ENCODE results near the gene HP. TPM values are rescaled to one million over a fixed set of nuclear protein-coding genes. Genes with fewer than 3 reads are reported as not detected.
"Not testable (repeated sequence)": the region's sequence is repeated elsewhere in the genome, so short reads cannot be mapped to it uniquely, and the experiment has no call there.

Gene HP
- total RNA-seq, 1 donor from 2014 or later: 6.4 TPM

DNA sequence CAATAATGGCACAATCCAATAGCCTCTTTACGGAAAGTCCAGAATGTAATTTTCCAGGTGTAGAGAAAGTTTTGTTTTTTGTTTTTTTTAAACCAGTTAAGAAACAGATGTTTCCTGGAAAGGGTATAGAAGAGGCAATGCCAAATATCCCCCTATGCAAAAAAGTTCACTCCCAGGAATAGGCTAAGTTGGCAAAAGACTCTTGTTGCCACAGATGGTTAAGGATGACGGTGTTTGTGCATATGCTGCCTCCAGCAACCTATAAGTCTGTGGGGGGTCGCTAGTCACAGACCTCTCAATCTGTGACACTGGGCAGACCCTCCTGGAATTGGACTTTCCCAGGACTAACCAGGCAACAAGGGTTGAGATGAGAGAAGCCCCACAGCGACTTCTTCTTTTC, 20.9 kb upstream of the HP start:
- intact Hi-C loops (cut with DNase I): no loop called here
- ATAC-seq (ENCODE audit: poor library complexity) (no peak), DNase-seq (no peak)

GRCh38 chr16:72036098-72036497, 18.2 kb upstream of the HP start:
- intact Hi-C loops (cut with DNase I): no loop called here
- ATAC-seq (ENCODE audit: poor library complexity) (no peak), DNase-seq (no peak)

DNA sequence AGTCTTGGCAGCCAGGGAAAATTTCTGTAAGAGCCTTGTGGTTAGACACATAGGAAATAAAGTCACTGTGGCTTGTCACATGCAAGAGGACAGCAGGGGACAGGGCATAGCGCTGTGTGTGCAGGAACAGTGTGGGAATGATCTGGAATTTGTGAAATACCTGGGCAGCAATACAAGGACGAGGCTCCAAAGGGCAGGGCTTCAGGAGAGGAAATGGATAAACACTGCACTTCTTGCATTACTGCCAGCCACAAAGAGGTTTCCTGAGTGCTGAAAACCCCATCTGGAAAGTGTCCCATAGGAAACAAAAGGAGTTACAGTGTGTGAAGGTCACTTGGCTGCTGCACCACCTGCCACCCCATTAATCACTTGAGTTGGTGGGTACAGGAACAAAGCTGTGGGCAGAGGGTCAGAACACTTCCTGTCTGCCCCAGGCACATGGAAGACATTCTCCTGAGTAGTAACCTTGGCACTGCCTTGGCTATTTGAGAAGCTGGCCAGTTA, 12.1 kb upstream of the HP start:
- DNase-seq (no peak), ATAC-seq (ENCODE audit: poor library complexity) (peak; percentile 76)
- intact Hi-C loops (cut with DNase I): no loop called here

DNA sequence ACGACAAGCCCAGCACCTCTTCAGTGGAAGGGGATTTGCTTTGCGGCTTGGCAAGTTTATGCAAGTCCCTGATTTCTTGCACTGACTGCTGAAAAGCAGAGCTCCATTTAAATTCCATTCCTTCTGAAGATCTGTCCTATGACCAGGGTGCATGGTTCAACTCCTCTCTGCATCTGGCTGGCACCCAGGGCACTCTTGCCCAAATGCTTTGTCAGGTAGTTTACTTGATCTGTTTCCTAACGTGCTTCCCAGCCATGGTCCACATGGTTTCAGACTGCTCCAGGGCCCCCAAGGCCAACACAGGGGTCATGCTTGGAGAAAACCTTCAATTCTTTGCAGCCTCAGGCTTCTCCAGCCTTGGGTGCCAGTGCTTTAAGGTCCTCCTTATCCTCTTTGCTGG, 11.2 kb upstream of the HP start:
- DNase-seq: no peak
- intact Hi-C loops (cut with DNase I): no loop called here
- no peak for ATAC-seq (ENCODE audit: poor library complexity)

DNA sequence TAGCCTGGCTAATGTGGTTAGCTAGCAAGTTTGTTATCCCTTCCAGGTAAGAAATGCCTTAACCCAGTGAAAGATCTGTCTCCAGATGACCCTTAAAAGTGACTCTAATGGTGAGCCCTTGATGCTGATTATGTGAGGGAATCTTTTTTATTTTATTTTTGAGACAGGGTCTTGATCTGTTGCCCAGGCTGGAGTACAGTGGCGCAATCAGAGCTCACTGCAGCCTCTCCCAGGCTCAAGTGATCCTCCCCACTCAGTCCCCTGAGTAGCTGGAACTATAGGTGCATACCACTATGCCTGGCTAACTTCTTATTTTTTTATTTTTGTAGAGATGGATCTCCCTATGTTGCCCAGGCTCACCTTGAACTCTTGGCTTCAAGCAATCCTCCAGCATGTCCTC, 10.8 kb upstream of the HP start:
- ATAC-seq (ENCODE audit: poor library complexity): no peak
- DNase-seq: no peak
- intact Hi-C loops (cut with DNase I): no loop called here

- DNase-seq: no peak
- intact Hi-C loops (cut with DNase I): no loop called here
- ATAC-seq (ENCODE audit: poor library complexity): no peak
These were observed 10.0 kb upstream of the HP start for GRCh38 chr16:72044296-72044695.

- ATAC-seq (ENCODE audit: poor library complexity) (no peak), DNase-seq (no peak)
- intact Hi-C loops (cut with DNase I): no loop called here
These were observed 9.4 kb upstream of the HP start for GRCh38 chr16:72044825-72045359.

DNA sequence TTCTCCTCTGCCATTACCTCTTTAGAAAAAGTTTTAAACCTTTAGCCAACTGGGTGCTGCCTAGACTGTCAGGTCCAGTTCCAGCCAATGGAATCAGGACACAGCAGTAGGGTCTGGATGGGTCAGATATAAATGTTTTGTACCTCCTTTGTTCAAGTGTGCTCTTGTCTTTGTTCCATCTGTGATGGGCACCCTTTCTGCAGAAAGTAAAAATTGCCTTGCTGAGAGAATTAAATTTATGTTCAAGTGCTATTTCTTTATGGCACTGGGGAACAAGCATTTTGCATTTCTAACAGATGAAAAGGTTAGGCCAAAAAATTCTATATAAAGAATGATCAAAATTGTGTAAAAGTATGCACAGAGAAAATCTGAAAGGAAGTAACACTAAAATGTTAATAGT, 5.2 kb upstream of the HP start:
- intact Hi-C loops (cut with DNase I): no loop called here
- ATAC-seq (ENCODE audit: poor library complexity) (no peak), DNase-seq (no peak)

DNA sequence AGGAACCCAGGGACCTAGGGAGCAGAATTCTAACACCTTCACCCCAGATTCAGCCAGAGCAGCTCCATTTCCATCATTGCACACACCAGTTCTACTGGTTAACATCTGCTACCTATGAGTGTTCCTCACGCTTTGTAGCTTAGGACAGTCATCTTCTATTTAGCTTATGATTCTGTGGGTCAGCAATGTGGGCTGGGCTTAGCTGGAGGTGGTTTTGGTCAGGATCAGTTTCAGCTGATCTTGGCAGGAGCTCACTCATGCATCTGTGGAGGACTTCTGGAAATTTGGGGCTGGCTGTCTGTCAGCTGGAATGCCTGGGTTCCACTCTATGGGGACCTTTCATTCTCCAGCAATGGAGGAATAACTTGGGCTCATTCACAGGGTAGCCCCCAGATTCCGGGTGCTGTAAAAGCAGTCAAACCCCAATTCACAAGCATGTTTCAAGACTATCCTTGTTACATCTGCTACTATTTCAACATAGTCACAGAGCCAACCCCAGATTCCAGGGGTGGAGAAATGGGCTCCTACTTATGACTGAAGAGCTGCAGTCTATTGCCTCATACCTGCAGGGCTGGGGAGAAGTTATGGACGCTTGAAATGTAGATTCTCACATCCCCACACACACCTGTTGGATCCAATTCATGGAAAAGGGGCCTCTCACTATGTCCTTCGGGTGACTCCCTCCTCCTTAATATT, 3.4 kb upstream of the HP start:
- ATAC-seq (ENCODE audit: poor library complexity): peak; percentile 62
- intact Hi-C loops (cut with DNase I): no loop called here
- DNase-seq: peak; percentile 44

- ATAC-seq (ENCODE audit: poor library complexity) (peak; percentile 72), DNase-seq (no peak)
- intact Hi-C loops (cut with DNase I): no loop called here
These were observed 2.5 kb upstream of the HP start for GRCh38 chr16:72051818-72052217.

DNA sequence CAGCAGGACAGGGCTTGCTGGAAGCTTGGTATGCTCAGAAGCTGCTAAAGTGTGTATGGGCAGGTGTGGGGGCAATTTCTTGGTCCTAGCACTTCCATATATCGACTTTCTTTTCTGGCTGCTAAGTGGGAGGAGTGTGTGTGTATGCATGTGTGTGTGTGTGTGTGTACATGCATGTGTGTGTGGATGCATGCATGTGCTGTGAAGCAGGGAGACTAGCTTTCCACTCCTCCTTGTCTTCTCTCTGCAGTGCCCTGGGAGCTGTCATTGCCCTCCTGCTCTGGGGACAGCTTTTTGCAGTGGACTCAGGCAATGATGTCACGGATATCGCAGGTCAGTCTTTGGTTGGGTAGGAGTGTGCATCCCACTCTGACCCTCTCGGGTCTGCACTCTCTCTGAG, 1.6 kb downstream of the HP start:
- intact Hi-C loops (cut with DNase I): no loop called here
- DNase-seq (no peak), ATAC-seq (ENCODE audit: poor library complexity) (no peak)

- intact Hi-C loops (cut with DNase I); DNase-seq: not testable (repeated sequence)
- peak; percentile 71 for ATAC-seq (ENCODE audit: poor library complexity)
These were observed 3.0 kb downstream of the HP start for GRCh38 chr16:72057313-72057712.

DNA sequence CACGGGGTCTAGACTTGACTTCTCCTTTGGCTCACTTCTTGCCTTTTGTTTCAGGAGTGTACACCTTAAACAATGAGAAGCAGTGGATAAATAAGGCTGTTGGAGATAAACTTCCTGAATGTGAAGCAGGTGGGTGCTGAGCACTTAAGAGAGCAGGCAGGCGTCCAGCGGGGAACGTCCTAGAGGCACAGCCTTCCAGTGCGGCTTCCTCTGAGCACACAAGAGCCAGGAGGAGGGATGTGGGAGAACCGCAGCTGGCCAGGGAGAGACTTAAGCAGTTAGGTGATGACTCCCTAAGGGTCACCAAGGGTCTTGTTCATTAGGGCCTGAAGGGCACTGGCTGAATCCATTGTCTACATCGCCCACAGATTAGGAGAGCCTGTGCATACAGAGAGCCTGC, 4.8 kb downstream of the HP start:
- ATAC-seq (ENCODE audit: poor library complexity): peak; percentile 48
- DNase-seq: not testable (repeated sequence)

DNA sequence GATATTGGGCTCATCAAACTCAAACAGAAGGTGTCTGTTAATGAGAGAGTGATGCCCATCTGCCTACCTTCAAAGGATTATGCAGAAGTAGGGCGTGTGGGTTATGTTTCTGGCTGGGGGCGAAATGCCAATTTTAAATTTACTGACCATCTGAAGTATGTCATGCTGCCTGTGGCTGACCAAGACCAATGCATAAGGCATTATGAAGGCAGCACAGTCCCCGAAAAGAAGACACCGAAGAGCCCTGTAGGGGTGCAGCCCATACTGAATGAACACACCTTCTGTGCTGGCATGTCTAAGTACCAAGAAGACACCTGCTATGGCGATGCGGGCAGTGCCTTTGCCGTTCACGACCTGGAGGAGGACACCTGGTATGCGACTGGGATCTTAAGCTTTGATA, 6.1 kb downstream of the HP start:
- intact Hi-C loops (cut with DNase I): no loop called here
- ATAC-seq (ENCODE audit: poor library complexity): no peak

More for the DNA sequence above, 4.8 kb downstream of the HP start:
- intact Hi-C loops (cut with DNase I): not testable (repeated sequence)

DNA sequence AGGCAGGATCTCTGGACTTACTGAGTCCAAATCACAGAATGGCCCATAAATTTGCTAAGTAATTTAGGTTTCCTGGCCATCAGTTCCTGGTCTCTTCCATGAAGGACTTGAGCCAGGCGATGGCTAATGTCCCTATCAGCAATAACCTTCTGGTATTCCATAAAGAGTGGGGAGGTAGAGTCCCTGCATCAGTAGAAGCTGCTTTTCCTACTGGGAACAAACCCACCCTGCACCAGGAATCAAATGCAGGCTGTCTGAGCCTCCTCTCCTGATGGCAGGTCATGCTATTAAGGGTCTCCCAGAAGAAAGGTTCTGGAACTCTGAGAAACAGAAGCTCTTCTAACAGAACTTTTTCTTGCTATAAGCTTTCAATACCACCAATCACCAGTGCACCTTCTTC, 7.3 kb downstream of the HP start:
- ATAC-seq (ENCODE audit: poor library complexity): no peak
- DNase-seq: no peak
- intact Hi-C loops (cut with DNase I): no loop called here

More for the DNA sequence above, 6.1 kb downstream of the HP start:
- no peak for DNase-seq

DNA sequence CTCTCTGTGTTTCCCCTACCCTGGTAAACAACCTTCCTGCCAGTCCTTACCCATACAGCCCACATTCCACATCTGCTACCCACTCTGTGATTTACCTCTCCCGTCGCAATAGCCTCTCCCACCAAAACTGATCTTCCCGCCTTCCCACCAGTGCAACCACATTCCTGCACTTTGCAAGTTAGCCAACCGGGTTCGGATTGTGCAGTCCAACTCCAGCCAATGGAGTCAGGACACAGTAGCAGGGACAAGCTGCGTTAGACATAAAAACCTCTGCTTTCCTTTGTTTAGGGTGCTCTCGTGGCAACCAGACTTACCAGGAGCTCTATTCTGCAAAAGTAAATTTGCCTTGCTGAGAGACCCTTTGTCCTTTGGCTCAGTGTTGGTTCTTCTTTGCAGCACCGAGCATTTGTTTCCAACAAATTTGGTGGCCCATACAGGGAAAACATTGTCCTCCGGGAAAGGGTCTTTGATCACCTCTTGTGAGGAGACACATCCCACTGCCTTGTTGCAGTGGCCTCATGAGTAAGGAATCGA, 10.1 kb downstream of the HP start:
- ATAC-seq (ENCODE audit: poor library complexity): no peak
- intact Hi-C loops (cut with DNase I): no loop called here
- DNase-seq: no peak

DNA sequence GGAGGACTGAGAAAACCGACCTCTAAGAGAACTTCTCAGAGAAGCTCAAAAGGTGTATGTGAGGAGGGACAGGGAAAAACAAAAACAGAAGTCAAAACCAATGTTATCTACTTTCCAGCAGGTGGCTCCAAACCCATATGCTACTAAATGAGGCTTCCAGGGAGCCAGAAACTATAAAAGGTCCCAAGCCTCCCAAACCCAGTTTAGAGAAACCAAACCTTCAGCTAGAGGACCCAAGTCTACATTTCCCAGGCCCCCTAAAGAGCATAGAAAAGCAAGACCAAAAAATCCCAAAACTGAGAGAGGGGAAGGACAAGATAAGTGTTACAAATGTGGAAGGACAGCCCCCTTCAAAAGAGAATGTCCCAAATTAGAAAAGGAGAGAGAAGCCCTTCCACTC, 12.4 kb downstream of the HP start:
- DNase-seq (no peak), ATAC-seq (ENCODE audit: poor library complexity) (peak; percentile 82)
- intact Hi-C loops (cut with DNase I): loop anchor here (2.0 kb wide), 1 partner anchor 32 kb away; no protein-coding TSS in a partner anchor

GRCh38 chr16:72068930-72069329, 14.6 kb downstream of the HP start:
- ATAC-seq (ENCODE audit: poor library complexity) (no peak), DNase-seq (no peak)
- intact Hi-C loops (cut with DNase I): no loop called here

DNA sequence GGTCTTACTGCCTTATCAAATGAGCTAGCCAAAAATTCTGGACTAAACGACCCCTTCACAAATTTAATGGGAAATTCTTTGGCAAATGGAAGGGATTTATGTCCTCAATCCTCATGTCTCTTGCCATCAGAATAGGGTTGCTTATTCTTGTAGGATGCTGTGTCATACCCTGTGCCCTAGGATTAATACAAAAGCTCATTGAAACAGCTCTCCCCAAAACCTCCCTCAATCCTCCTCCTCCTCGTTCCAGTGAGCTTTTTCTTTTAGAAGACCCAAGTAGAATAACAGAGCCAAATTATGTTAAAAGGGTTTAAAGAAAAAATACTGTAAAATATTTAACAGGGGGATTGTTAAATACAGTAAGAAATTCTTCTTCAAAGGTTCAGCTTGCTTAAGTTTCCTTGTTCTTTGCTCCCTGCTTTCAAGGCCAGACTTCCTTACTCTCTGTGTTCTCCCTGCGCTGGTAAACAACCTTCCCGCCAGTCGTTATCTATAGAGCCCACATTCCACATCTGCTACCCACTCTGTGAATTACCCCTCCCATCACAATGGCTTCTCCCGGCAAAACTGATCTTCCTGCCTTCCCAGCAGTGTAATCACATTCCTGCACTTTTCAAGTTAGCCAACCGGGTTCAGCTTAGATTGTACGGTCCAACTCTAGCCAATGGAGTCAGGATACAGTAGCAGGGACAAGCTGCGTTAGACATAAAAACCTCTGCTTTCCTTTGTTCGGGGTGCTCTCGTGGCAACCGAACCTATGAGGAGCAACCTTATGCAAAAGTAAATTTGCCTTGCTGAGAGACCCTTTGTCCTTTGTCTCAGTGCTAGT, 18.4 kb downstream of the HP start:
- DNase-seq: no peak
- intact Hi-C loops (cut with DNase I): no loop called here
- ATAC-seq (ENCODE audit: poor library complexity): peak; percentile 72
